Measurements from ENCODE around the gene GABBR1. TPM values are rescaled to one million over a fixed set of nuclear protein-coding genes. Genes with fewer than 3 reads are reported as not detected.

GABBR1 gene
- total RNA-seq, 1 donor from 2014 or later: 14.1 TPM

DNA sequence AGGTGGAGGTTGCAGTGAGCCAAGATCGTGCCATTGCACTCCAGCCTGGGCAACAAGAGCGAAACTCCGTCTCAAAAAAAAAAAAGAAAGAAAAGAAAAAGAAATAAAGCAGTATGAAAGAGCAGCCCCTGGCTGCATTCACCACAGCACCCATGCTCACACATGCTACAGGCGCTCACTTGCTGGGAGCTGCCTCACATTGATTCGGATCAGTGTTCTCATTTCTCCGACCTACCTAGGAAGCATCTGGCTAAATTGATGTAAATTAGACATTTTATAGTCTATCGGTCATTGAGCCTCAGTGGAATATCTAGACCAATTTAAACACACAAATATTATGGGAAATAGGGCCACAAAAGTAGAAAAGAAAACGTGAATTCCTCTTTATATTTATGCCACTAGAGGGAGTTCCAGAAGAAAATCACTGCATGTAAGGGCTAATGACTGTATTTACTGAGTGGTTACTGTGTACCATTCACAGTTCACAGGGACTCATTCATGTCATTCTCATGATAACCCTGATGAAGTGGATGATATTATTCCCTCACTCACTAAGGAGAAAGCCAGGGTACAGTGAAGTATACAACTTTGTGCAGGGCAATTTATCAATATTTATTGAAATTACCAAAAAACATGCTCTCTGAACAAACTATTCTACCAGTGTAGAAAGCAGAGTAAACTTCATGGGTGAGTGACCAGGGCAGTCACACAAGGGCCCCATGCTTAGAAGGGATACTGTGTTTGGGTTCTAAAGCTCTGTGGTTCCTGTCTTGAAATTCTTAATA is 18.6 kb upstream of the GABBR1 start:
- no peak for DNase-seq (ENCODE audit: low read depth)
- peaks cover 4% of the 10 kb centered on the region for H3K27me3 ChIP-seq (ENCODE audit: control insufficient read depth, insufficient read depth, low read length)
- TF ChIP-seq, protein P1, sequence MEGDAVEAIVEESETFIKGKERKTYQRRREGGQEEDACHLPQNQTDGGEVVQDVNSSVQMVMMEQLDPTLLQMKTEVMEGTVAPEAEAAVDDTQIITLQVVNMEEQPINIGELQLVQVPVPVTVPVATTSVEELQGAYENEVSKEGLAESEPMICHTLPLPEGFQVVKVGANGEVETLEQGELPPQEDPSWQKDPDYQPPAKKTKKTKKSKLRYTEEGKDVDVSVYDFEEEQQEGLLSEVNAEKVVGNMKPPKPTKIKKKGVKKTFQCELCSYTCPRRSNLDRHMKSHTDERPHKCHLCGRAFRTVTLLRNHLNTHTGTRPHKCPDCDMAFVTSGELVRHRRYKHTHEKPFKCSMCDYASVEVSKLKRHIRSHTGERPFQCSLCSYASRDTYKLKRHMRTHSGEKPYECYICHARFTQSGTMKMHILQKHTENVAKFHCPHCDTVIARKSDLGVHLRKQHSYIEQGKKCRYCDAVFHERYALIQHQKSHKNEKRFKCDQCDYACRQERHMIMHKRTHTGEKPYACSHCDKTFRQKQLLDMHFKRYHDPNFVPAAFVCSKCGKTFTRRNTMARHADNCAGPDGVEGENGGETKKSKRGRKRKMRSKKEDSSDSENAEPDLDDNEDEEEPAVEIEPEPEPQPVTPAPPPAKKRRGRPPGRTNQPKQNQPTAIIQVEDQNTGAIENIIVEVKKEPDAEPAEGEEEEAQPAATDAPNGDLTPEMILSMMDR (IDR thresholded peaks at IDR 0.05; ENCODE audit: insufficient read depth, low read length, poor library complexity, severe bottlenecking): peak; percentile 58
- no peak overlapping the region for H3K4me3 ChIP-seq (ENCODE audit: low read depth, low read length)
- no peaks in the 10 kb centered on the region for H3K36me3 ChIP-seq (ENCODE audit: control insufficient read depth, insufficient read depth, low read length)

DNA sequence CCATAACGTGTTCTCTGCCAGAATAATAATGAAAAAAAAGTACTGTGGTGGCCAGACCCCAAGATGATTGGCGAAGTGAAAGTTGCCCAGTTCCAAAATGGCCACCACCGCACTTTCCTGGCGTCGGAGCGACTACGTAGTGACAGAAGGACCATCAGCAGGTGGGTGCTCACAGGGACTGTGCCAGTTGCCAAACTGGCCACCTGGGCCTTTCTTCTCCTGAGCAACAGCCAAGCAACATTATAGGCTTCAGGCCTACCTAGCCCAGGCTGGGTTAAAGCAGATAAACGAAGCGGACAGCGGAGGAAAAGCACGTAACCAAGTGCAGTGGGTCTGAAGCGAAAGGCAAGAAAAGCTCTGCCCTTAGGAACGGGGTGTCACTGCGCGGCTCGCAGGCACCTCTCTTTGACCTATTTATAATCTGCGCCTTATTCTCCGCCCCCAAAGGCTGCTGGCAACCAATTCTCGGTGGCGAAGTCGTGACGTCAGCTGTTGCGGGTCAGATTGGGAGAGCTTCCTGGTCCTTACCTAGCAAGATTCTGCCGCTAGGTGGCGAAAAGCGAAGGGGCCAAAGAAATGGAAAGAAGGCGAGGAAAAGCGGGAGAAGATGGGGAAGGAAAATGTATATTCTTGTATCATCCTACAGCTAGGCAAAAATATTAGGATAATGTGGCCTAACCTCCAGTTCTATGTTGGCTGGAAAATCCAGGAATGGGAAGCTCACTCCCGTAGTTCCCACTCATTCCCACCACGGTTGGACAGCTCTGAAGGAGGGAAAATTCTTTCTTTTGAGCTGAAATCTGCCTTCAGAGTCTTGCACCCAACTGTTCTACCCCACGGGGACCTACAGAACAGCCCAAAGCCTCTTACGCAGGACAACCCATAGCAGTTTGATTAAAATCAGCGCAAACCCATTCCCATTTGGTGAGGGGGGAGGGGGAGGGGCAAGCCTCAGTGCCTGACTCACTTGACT is 17.0 kb upstream of the GABBR1 start:
- Histone ChIP-seq H3K27me3 (ENCODE audit: control insufficient read depth, insufficient read depth, low read length) (peaks cover 2% of the 10 kb centered on the region), H3K4me3 (ENCODE audit: low read depth, low read length) (peak overlapping the region; percentile 31), H3K36me3 (ENCODE audit: control insufficient read depth, insufficient read depth, low read length) (no peaks in the 10 kb centered on the region)
- DNase-seq (ENCODE audit: low read depth): peak; percentile 81
- TF ChIP-seq, protein P1 (IDR thresholded peaks at IDR 0.05; ENCODE audit: insufficient read depth, low read length, poor library complexity, severe bottlenecking): peak; percentile 94

DNA sequence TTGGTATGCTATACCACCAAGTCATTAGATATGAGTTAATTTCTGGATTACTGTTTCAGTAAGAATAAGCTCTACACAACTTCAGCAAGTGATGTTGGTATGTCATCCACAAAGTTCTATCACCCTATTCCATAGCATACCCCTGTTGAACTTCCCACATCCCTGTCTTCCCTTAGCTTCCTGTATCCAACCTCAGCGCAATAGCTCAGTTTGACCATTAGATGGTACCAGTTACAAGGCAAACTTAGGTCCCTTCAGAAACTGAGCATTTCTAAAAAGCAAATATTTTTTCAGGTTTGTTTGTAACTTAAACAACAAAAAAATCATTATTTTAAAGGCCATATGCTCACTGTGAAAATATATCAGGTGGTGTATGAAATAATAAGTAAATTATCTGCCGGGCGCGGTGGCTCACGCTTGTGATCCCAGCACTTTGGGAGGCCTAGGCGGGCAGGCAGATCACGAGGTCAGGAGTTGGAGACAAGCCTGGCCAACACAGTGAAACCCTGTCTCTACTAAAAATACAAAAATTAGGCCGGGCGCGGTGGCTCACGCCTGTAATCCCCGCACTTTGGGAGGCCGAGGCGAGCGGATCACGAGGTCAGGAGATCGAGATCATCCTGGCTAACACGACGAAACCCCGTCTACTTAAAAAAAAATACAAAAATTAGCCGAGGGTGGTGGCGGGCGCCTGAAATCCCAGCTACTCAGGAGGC is 15.1 kb upstream of the GABBR1 start:
- no peak for DNase-seq (ENCODE audit: low read depth)
- no peaks in the 10 kb centered on the region for H3K27me3 ChIP-seq (ENCODE audit: control insufficient read depth, insufficient read depth, low read length)
- no peaks in the 10 kb centered on the region for H3K36me3 ChIP-seq (ENCODE audit: control insufficient read depth, insufficient read depth, low read length)
- TF ChIP-seq, protein P1 (IDR thresholded peaks at IDR 0.05; ENCODE audit: insufficient read depth, low read length, poor library complexity, severe bottlenecking): peak; percentile 67
- no peak overlapping the region for H3K4me3 ChIP-seq (ENCODE audit: low read depth, low read length)

DNA sequence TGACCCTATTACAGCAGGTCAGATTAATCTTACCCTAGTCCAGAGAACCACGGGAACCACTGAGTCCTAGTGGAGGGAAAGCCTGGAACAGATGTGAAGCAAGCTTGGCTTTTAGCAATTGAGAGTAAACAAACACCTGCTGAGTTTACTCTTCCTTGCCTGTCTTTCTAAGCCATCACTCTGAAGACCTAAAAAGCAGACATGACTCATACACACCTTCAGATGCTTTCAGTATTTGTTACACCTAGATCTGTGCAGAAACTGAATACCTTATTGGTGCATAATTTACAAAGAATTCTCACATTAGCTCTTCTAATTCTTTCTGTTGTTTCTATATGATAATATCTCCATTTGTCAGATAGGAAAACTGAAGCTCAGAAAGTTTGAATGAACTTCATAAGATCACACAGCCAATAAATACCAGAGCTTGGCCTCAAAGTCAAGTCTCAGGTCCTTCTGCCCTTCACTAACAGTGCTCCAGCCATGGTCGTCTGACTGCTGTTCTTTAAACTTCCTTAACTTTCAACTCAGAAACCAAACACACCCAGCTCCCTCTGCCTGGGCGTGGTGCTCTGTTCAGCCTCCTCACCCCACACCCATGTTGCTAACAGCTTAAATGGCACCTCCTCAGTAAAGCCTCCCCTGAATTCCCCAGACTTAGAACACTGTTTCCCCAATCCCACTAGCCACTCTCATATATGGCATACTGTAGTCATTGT is 8.6 kb upstream of the GABBR1 start:
- TF ChIP-seq, protein P1 (IDR thresholded peaks at IDR 0.05; ENCODE audit: insufficient read depth, low read length, poor library complexity, severe bottlenecking): no peak
- H3K36me3 ChIP-seq (ENCODE audit: control insufficient read depth, insufficient read depth, low read length): no peaks in the 10 kb centered on the region
- no peak overlapping the region for H3K4me3 ChIP-seq (ENCODE audit: low read depth, low read length)
- H3K27me3 ChIP-seq (ENCODE audit: control insufficient read depth, insufficient read depth, low read length): peaks cover 2% of the 10 kb centered on the region
- DNase-seq (ENCODE audit: low read depth): no peak

DNA sequence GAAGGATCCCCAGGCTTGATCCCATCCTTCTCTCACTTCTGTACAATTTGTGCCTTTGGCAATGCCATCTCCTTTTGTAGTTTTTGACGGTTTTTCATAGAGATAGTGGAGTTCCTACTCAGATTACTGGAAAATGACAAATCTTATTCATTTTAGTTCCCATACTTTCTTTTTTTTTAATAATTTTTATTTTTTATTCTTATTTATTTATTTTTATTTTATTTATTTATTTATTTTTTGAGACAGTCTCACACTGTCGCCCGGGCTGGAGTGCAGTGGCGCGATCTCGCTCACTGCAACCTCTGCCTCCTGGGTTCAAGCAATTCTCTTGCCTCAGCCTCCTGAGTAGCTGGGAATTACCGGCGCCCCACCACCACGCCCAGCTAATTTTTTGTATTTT is 4.3 kb upstream of the GABBR1 start:
- H3K36me3 ChIP-seq (ENCODE audit: control insufficient read depth, insufficient read depth, low read length): no peaks in the 10 kb centered on the region
- DNase-seq (ENCODE audit: low read depth): no peak
- TF ChIP-seq, protein P1 (IDR thresholded peaks at IDR 0.05; ENCODE audit: insufficient read depth, low read length, poor library complexity, severe bottlenecking): no peak
- peaks cover 2% of the 10 kb centered on the region for H3K27me3 ChIP-seq (ENCODE audit: control insufficient read depth, insufficient read depth, low read length)
- no peak overlapping the region for H3K4me3 ChIP-seq (ENCODE audit: low read depth, low read length)
